Body of pancreas (tissue), 4 donors: ENCODE results near the gene KLHL18. TPM values are rescaled to one million over a fixed set of nuclear protein-coding genes. Genes with fewer than 3 reads are reported as not detected.

ENCODE experiments used
- ATAC-seq: fragments of 150-250 bp; one replicate; pipeline ENCODE4 v1.9.1; 2016
- DNase-seq, 4 donors: peaks; one replicate each; pipeline ENCODE4 v3.0.0-alpha.2; 2019
- H3K27ac ChIP-seq, 4 donors: fragments of 200-600 bp; sonication (generic); 1 replicate in 3 of 4; 2 replicates in 1 of 4; pipeline versions ENCODE4 v1.5.1 to v1.6.1; 2016 to 2019; ENCODE audit warnings: mild to moderate bottlenecking in 1 of 4, mixed read lengths in 1 of 4, moderate library complexity in 1 of 4
- H3K27me3 ChIP-seq, 2 donors: fragments of 200-600 bp; sonication (generic); one replicate each; pipeline ENCODE4 v1.6.0; 2016; ENCODE audit warnings: mild to moderate bottlenecking in 1 of 2
- H3K36me3 ChIP-seq, 2 donors: fragments of 200-600 bp; sonication (generic); replicated peaks in 1 of 2; 2 replicates each; pipeline ENCODE4 v1.5.1; 2016; ENCODE audit warnings: low read depth in 2 of 2; ENCODE audit not compliant: insufficient read depth in 1 of 2
- H3K4me1 ChIP-seq: fragments of 200-600 bp; sonication (generic); one replicate; pipeline ENCODE4 v1.6.0; 2016
- H3K4me3 ChIP-seq, 2 donors: fragments of 200-600 bp; sonication (generic); 1 replicate in 1 of 2; 2 replicates in 1 of 2; pipeline ENCODE4 v1.5.1; 2016 to 2019
- H3K9me3 ChIP-seq, 3 donors: fragments of 200-600 bp; sonication (generic); 1 replicate in 2 of 3; 2 replicates in 1 of 3; pipeline ENCODE4 v1.5.1; 2016
- POLR2A ChIP-seq, 3 donors: fragments of 450-650 bp; IDR thresholded peaks; one replicate each; pipeline ENCODE4 v1.6.1; 2016; ENCODE audit warnings: antibody characterized with exemption in 3 of 3, mild to moderate bottlenecking in 2 of 3
- WGBS, 2 donors: methylation state at CpG; one replicate each; pipeline ENCODE4 v1.1.5; 2017; 5-methylcytosine and 5-hydroxymethylcytosine counted together
- intact Hi-C: fragments of 100-400 bp; cut with DNase I; formaldehyde crosslinking; loops from one replicate; pipeline ENCODE4 v1.15.1; 2023
- total RNA-seq, 2 donors: library from RNA; depleted of rRNA; stranded (reverse); fragments of >200 nt; gene quantifications; one replicate each; pipeline ENCODE4 v1.1.0, GENCODE V29; 2016
- TF ChIP-seq, protein P1 (sequence below), 7 experiments: fragments of 450-650 bp in 4 of 7; fragments of 200-600 bp in 3 of 7; sonication (generic) in 3 of 7; IDR thresholded peaks; one replicate each; pipeline ENCODE4 v1.5.1; 2016 to 2019; ENCODE audit warnings: antibody characterized with exemption in 7 of 7

Gene KLHL18
- total RNA-seq, 2 donors from 2014 or later: 7.3 to 8.6 TPM

DNA sequence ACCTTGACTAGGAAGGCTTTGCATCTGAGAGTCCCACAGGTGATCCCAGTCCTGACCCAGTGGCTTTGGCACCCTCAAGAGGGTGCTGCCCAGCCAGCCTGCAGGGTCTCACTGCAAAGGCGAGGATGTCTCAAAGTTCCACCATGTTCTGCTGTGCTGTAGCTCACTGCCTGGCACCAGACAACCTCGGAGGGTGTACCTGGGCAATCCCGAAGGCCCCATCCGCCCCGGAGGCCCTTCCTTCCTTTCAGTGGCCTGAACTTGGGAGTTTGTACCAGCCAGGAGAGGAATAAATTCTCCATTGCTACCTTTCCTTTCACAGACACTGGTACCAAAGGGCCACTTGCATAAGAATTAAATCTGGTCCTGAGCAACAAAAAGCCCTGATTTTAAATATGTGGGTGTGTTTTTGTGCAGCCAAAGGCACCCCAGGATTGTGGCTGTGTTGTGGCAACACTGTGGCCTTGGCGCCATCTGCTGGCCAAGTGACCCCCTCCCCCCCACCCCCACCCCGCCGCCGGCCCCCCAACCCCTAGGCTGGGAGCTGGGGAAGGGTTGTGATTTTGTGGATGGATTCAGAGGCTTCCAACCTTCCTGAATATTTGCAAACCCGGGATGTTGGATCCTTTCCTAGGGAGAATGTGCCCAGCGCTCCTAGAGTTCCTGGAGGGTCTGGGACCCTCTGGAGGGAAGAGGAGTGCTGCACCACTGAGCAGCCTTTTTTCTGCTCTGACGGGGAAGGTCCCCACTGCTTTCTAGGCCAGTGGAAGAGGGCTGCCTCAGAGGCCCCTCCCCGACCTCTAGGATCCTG is 88.3 kb downstream of the KLHL18 start:
- no peaks in the 10 kb centered on the region for H3K9me3 ChIP-seq
- H3K27ac ChIP-seq: no peak overlapping the region
- TF ChIP-seq, protein P1, sequence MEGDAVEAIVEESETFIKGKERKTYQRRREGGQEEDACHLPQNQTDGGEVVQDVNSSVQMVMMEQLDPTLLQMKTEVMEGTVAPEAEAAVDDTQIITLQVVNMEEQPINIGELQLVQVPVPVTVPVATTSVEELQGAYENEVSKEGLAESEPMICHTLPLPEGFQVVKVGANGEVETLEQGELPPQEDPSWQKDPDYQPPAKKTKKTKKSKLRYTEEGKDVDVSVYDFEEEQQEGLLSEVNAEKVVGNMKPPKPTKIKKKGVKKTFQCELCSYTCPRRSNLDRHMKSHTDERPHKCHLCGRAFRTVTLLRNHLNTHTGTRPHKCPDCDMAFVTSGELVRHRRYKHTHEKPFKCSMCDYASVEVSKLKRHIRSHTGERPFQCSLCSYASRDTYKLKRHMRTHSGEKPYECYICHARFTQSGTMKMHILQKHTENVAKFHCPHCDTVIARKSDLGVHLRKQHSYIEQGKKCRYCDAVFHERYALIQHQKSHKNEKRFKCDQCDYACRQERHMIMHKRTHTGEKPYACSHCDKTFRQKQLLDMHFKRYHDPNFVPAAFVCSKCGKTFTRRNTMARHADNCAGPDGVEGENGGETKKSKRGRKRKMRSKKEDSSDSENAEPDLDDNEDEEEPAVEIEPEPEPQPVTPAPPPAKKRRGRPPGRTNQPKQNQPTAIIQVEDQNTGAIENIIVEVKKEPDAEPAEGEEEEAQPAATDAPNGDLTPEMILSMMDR (IDR thresholded peaks at IDR 0.05): peak in 2 of 7 experiments; percentile 27 to 38
- TF ChIP-seq POLR2A (IDR thresholded peaks at IDR 0.05): no peak
- DNase-seq: peak in 1 of 4 donors; percentile 26
- no peaks in the 10 kb centered on the region for H3K4me1 ChIP-seq
- ATAC-seq: no peak
- intact Hi-C loops: loop anchor here (10.0 kb wide), 1 partner anchor 86 kb away; the partner anchor contains the start of genes KIF9 and KLHL18
- H3K4me3 ChIP-seq: no peak overlapping the region
- 33 to 45% methylated on average over 4 to 13 of the region's 13 CpGs for WGBS, 2 donors
- no peaks in the 10 kb centered on the region for H3K27me3 ChIP-seq
- H3K36me3 ChIP-seq: no peaks in the 10 kb centered on the region

DNA sequence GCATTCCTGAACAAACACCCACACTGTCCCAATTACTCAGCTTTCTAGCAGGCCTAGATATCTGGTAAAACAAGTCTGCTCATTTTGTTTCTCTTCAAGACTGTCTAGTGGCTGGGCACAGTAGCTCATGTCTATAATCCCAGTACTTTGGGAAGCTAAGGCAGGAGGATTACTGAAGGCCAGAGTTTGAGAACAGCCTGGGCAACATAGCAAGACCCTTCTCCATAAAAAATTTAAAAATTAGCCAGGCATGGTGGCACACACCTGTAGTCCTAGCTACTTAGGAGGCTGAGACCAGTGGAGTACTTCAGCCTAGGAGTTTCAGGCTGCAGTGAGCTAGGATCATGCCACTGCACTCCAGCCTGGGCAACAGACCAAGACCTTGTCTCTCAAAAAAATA is 91.8 kb downstream of the KLHL18 start:
- Histone ChIP-seq H3K4me3 (no peak overlapping the region), H3K27me3 (no peaks in the 10 kb centered on the region), H3K27ac (no peak overlapping the region), H3K4me1 (peaks cover 9% of the 10 kb centered on the region), H3K9me3 (no peaks in the 10 kb centered on the region), H3K36me3 (no peaks in the 10 kb centered on the region)
- TF ChIP-seq, protein P1 (IDR thresholded peaks at IDR 0.05): no peak
- TF ChIP-seq POLR2A (IDR thresholded peaks at IDR 0.05): no peak
- ATAC-seq: no peak
- DNase-seq: no peak
- intact Hi-C loops: loop anchor here (10.0 kb wide), 1 partner anchor 90 kb away; the partner anchor contains the start of genes KIF9 and KLHL18

DNA sequence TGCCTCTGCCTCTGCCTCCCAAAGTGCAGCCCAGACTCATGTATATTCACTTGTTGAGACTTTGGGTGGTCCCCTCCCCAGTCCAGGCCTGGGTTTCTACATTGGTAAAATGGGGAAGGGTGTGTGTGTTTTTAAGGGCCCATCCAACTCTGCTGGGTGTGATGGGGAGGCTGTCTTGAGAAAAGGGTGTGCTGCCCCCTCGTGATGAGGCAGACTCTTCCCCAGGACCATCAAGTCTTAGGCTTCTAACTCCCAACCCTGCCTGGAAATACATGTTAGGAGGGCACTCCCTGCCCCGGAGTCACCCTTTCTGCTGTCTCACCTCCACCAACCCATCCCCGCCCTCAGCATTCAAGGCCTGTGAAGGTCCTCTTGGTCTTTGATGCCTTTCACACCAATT is 93.6 kb downstream of the KLHL18 start:
- 93 to 96% methylated on average over 2 to 3 of the region's 3 CpGs for WGBS, 2 donors
- intact Hi-C loops: loop anchor here (10.0 kb wide), 1 partner anchor 92 kb away; the partner anchor contains the start of genes KIF9 and KLHL18
- no peak overlapping the region for H3K4me3 ChIP-seq
- ATAC-seq (no peak), DNase-seq (no peak)
- no peak overlapping the region for H3K27ac ChIP-seq
- peaks cover 15% of the 10 kb centered on the region for H3K4me1 ChIP-seq
- H3K36me3 ChIP-seq: no peaks in the 10 kb centered on the region
- H3K27me3 ChIP-seq: no peaks in the 10 kb centered on the region
- TF ChIP-seq, protein P1 (IDR thresholded peaks at IDR 0.05): no peak
- TF ChIP-seq POLR2A (IDR thresholded peaks at IDR 0.05): no peak
- H3K9me3 ChIP-seq: no peaks in the 10 kb centered on the region

DNA sequence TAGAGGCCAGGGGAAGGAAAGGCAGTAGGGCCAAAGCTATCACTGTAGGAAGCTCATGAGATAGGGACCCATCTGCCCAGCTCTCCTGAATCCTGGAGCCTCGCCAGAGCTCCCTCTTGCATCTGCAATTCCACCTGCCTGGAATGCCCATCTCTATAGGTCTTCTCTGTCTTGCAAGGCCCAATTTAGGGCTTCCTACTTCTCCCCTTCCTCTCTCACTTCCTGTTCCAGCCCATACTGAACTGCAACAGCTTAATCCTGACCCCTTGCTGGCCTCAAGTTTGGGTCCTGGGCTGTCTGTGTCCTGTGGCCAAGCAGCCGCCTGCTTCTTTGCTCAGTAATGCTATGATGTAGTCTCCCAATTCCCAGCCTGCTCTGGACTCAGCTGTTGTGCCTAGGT is 94.4 kb downstream of the KLHL18 start:
- intact Hi-C loops: loop anchor here (10.0 kb wide), 1 partner anchor 92 kb away; the partner anchor contains the start of genes KIF9 and KLHL18
- H3K9me3 ChIP-seq: no peaks in the 10 kb centered on the region
- no peak overlapping the region for H3K4me3 ChIP-seq
- H3K27ac ChIP-seq: no peak overlapping the region
- 93% methylated on average over 2 of the region's 2 CpGs for WGBS, 2 donors
- no peak for ATAC-seq
- no peaks in the 10 kb centered on the region for H3K27me3 ChIP-seq
- DNase-seq: no peak
- H3K4me1 ChIP-seq: peaks cover 22% of the 10 kb centered on the region
- TF ChIP-seq, protein P1 (IDR thresholded peaks at IDR 0.05): no peak
- TF ChIP-seq POLR2A (IDR thresholded peaks at IDR 0.05): no peak
- no peaks in the 10 kb centered on the region for H3K36me3 ChIP-seq
